GM21447 (cell line): ENCODE measurements around the gene SLC35B1.
A peak's percentile ranks its signal among the peaks of the same experiment; 100 is the strongest.

Source experiments
- ATAC-seq: cut with Tn5 transposase; IDR thresholded peaks from one replicate; pipeline ENCODE4 v1.9.1; 2021; ENCODE audit not compliant: unreplicated experiment

Gene SLC35B1

DNA sequence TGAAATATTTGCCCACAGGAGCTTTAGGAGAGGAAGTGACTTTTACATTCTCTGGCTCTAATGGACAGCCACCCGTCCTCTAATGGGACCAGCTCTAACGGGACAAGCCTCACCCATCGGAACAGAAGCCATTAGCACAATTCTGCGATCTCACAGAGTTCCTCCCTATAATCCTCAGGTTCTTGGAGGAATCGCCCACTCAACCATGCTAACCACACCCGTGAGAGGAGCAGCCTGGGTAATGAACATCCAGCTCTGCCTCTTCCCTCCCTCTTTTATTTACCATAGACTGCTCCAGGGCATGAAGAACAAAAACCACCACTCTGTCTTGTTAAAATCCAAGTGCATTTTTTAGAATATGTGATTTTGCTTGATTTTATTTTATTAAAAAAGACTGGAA is 6.8 kb downstream of the SLC35B1 start:
- ATAC-seq = no peak

- no peak for ATAC-seq
Observed at GRCh38 chr17:49699966-49700575, 7.7 kb downstream of the SLC35B1 start.

GRCh38 chr17:49698005-49698404 is 9.8 kb downstream of the SLC35B1 start:
- no peak for ATAC-seq

DNA sequence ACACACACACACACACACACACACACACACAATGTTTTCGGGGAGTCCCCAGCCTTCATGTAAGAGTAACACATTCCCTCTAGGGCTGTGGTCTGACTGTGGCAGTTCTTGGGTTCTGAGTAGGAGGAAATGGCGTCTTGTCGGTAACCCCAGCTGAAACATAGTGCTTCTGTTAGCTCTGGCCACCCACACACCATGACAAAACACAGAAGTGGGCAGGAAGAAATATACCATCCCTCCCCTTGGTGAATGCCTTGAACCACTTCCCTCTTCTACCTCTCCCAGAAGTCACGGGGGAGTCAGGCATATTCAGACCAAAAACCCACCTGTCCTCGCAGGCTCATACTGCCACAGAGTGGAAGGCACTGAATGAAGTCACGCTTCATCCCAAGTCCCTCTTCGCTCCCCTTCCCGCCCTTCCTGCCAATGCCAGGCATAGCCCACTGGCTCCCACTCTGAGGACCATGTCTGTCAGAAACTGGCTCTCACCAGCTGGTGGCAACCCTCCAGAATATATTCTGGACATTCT is 11.5 kb downstream of the SLC35B1 start:
- peak; percentile 72 for ATAC-seq

DNA sequence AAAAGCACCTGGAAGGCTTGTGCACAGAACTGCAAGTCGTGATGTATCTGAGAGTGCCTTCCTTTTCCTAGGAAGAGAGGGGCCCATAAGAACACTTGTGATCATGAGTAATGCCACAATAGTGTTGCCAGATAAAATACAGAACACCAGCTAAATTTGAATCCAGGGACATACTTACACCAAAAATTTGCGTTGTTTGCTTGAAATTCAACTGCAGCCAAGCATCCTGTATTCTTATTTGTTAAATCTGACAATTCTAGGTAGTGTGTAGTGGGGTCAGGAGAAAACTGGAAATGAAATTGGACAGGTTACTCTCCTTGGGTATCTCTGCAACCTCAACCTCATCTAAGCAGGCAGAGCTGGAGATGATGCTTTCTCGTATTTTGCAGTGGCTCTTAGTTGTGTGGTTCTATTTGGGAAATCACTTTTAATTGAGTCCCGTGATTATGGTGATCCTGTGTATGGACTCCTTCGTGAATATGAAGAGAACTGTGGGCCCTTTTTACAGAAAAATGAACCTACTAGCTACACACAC is 12.0 kb downstream of the SLC35B1 start:
- ATAC-seq = no peak

DNA sequence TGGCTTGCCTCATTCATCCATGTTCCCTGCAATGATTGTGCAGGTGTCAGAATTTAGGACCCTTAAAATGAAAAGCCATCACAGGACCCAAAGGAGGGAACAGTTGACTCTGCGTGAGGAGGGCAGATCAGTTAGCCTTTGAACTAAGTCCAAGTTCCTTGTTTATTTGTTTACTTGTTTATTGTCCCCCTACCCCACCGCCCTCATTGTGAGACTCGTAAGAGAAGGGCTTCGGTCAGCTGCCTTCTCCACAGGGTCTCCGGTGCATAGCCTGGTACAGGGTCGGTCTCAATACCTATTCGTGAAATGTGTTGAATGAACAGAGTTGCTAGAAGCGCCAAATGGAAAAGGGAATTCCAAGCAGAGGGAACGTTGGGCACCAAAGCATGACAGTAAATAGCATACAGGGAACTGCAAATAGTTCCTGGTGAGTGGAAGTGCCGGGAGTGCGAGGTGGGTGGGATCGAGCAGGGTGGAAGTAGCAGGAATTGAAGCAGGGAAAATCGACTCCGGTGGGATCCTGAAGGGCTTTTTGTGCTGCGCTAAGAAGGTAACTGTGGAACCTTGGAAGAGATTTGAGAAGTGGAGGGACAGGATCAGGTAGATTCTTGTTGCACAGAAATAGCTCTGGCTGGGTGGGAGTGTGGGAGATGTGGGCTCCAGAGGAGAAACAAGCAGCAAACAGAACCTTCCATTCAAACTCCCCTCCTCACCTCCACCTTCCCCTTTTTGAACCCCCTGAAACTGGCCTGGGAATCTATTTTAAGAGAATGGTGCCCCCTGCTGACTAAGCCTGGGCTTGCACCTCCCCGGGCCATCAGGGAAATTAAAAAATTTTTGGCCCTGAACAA is 12.7 kb downstream of the SLC35B1 start:
- no peak for ATAC-seq

GRCh38 chr17:49692751-49693150 is 15.0 kb downstream of the SLC35B1 start:
- ATAC-seq = no peak

- ATAC-seq = no peak
Observed at GRCh38 chr17:49691677-49692191, 16.0 kb downstream of the SLC35B1 start.

DNA sequence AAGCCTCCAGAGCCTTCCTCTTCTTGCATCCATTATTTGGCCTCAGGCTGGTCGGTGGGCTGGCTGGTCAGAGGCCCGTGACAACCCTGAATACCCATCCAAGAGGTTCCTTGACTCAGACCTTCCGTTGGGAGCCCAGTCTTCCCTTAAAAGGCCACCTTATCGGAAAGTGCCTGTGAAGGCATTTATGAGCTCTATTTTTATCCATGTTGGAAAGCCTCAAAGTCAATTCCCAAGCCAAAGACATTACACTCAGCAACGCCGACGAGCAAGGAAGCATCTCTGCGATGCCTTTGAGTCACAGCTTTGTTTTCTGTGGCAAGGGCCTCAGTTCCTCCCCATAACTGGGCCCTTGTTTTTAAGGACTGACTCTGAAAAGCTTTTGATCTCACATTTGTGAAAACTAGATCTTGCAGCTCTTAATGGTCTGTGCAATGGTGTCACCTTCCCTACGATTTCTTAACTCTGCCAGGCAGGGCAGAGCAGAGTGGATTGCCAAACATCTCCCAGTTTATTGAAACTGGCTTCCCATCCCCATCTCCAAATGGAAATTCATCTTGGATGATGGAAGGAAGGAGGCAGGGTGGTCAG is 16.6 kb downstream of the SLC35B1 start:
- no peak for ATAC-seq

DNA sequence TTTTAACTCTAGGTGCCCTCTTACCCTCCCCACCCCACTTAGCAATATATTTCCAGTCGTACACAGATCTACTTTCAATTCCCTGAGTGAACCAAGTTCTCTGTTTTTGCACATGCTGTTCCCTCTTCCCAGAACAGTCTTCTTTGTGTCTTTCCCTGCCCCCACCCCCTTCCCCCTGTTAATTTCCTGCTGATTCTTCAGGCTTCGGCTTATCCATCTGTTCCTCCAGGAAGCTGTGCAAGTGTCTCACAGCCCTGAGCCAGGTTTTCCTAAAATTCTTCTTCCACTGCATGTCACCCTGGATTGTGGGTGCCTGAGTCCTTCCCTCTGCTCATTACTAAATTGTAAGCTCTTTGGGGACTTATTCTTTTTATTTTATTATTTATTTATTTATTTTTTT is 17.5 kb downstream of the SLC35B1 start:
- ATAC-seq = no peak

GRCh38 chr17:49688848-49689247 is 18.9 kb downstream of the SLC35B1 start:
- ATAC-seq = no peak

GRCh38 chr17:49687878-49688491 is 19.8 kb downstream of the SLC35B1 start:
- no peak for ATAC-seq

- no peak for ATAC-seq
Observed at GRCh38 chr17:49681106-49681979, 26.4 kb downstream of the SLC35B1 start.

DNA sequence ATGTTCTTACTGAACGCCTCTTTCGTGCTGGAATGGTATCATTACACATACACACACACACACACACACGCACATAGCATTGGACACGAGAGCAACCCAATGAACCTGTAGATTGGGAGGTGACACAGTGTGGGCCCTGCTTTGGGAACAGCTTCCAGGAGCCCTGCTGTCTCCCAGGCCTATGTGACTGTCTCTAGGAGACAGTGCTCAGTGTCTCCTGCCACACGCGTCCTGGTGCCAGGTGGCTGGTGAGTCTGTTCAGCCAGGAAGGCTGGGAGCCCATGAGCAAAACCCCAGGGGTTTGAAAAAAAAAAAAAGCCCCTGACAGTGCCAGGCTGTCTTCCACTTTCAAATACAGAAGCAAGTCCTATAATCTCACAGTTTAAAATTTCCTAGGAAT is 27.4 kb downstream of the SLC35B1 start:
- ATAC-seq = no peak

DNA sequence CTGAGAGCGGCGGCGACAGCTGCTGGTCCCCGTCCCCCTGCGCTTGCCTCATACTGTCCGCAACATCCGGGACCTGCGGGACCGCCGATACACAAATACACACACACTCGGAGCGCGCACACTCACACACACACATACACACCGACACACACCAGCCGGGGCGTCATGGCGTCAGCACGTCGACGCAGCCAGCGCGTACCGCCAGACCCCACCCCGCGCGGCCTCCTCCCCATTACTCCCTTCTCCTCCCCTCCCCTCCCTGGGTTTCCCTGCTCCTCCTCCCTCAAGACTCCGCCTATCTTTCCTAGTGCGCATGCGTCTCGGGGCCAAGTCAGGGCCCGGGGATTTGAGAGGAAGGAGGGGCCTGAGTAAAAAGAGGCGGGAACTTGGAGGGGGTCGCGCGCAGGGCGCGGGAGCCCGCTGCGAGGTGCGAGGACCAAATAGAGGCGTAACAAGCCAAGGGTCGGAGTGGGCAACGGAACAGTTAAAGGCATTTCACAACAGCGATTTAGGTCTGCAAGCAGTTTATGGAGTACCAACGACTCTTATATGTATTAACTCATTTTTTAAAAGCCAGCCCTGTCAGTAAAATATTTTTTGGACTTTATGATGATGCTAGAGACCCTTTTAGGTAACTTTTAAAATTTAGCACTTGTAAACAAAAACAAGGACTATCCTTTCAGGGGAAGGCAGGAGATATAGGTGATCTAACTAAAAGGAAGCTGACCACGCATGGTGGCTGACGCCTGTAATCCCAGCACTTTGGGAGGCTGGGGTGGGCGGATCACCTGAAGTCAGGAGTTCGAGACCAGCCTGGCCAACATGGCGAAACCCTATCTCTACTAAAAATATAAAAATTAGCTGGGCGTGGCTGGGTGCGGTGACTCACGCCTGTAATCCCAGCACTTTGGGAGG is 29.6 kb downstream of the SLC35B1 start, which contains the start of gene SPOP:
Gene SPOP, minus strand, starts transcription at position 165 of the 915 bp plus-strand sequence. CDS start 55,287 bp downstream, outside the sequence.
- peak; percentile 72 for ATAC-seq

- peak; percentile 33 for ATAC-seq
Observed at GRCh38 chr17:49677134-49677932, 30.4 kb downstream of the SLC35B1 start.

DNA sequence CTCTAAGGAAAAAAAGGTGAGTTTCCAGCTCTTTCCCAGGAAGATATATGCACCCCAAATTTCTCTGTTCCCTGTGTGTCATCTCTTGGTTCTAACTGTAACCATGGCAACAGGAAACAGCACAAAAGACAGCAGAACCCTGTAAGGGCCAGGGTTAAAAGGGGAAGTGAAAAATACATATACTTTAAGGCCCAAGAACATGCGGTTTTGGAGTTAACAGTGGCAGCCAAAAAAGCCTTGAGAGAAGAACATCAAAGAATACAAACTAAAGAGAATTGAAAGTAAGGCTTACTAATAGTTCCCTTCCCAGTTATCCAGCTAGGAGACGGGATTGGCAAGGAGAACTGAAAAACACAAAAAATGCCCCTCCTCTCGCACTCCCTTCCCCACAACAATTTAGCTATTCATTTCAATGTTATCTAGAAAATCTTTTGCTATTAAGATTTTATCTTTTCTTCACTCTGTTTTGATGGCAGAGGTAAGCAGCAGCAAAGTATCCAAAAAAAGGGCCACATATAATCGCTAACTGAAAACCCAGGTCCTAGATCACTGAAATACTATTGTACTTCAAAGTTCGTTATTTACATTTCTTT is 31.4 kb downstream of the SLC35B1 start:
- ATAC-seq = peak; percentile 73

GRCh38 chr17:49674507-49674906 is 33.3 kb downstream of the SLC35B1 start:
- ATAC-seq = no peak
